GM21786 (cell line): ENCODE data around the gene NOCT.
"Not testable (repeated sequence)": the region's sequence is repeated elsewhere in the genome, so short reads cannot be mapped to it uniquely, and the experiment has no call there.

Source experiments
- ATAC-seq: cut with Tn5 transposase; IDR thresholded peaks from one replicate; pipeline ENCODE4 v1.9.1; 2021; ENCODE audit not compliant: unreplicated experiment

Gene NOCT

GRCh38 chr4:139008278-139008677, 7.3 kb upstream of the NOCT start:
- not testable (repeated sequence) for ATAC-seq

GRCh38 chr4:139009702-139010101, 5.9 kb upstream of the NOCT start:
- no peak for ATAC-seq

- ATAC-seq: no peak
These were observed 4.2 kb upstream of the NOCT start for GRCh38 chr4:139011225-139011950.

GRCh38 chr4:139014371-139015268, 961 bp upstream of the NOCT start:
- ATAC-seq: peak; percentile 11

- ATAC-seq: peak; percentile 22
These were observed 429 bp downstream of the NOCT start for GRCh38 chr4:139015948-139016471.

GRCh38 chr4:139017861-139018260, 2.3 kb downstream of the NOCT start:
- no peak for ATAC-seq

- ATAC-seq: no peak
These were observed 2.9 kb downstream of the NOCT start for GRCh38 chr4:139018501-139018900.

GRCh38 chr4:139018971-139019758, 3.6 kb downstream of the NOCT start:
- no peak for ATAC-seq

GRCh38 chr4:139020384-139020783, 4.8 kb downstream of the NOCT start:
- no peak for ATAC-seq

GRCh38 chr4:139021071-139021470, 5.5 kb downstream of the NOCT start:
- ATAC-seq: not testable (repeated sequence)

GRCh38 chr4:139022835-139023234, 7.3 kb downstream of the NOCT start:
- no peak for ATAC-seq

GRCh38 chr4:139024686-139025085, 9.1 kb downstream of the NOCT start:
- no peak for ATAC-seq

GRCh38 chr4:139025841-139026240, 10.3 kb downstream of the NOCT start:
- ATAC-seq: no peak

GRCh38 chr4:139027776-139028175, 12.2 kb downstream of the NOCT start:
- ATAC-seq: no peak

- no peak for ATAC-seq
These were observed 12.6 kb downstream of the NOCT start for GRCh38 chr4:139028191-139028661.

GRCh38 chr4:139029866-139030363, 14.3 kb downstream of the NOCT start:
- not testable (repeated sequence) for ATAC-seq

- peak; percentile 83 for ATAC-seq
These were observed 15.1 kb downstream of the NOCT start for GRCh38 chr4:139030614-139031235.

- ATAC-seq: no peak
These were observed 20.1 kb downstream of the NOCT start for GRCh38 chr4:139035650-139036049.

GRCh38 chr4:139036885-139037284, 21.3 kb downstream of the NOCT start:
- no peak for ATAC-seq

GRCh38 chr4:139038874-139039443, 23.4 kb downstream of the NOCT start:
- ATAC-seq: no peak
